IMR-90 (cell line): ENCODE results near the gene KNG1. TPM values are rescaled to one million over a fixed set of nuclear protein-coding genes. Genes with fewer than 3 reads are reported as not detected.

Experiments used
- ATAC-seq: fragments of 200-7000 bp; cut with Tn5 transposase; 2 replicates; pipeline ENCODE4 v1.9.1; 2020; ENCODE audit warnings: low read depth, mild to moderate bottlenecking, moderate library complexity
- BruUV-seq: library from RNA; stranded (reverse); fragments of 400-500 nt; replicated peaks from 2 replicates; lab custom pipeline; 2021; lab: Mats Ljungman, UMichigan
- CTCF ChIA-PET: fragments of 300-600 bp; formaldehyde crosslinking; extraction: SDS; loops from one replicate; lab custom pipeline; 2021; ENCODE audit warnings: antibody characterized with exemption; lab: Yijun Ruan, JAX
- POLR2A ChIA-PET: fragments of 300-600 bp; sonication (Branson Sonifier 250); formaldehyde crosslinking; loops from one replicate; lab custom pipeline; 2022; ENCODE audit warnings: antibody characterized with exemption; ENCODE audit not compliant: unreplicated experiment; lab: Charles Lee
- DNase-seq: peaks from one replicate; pipeline ENCODE4 v3.0.0; 2013
- H2AFZ ChIP-seq: replicated peaks from 2 replicates; pipeline ENCODE3; 2013; ENCODE audit warnings: low read length, mild to moderate bottlenecking; ENCODE audit not compliant: poor library complexity
- H2AK5ac ChIP-seq: 2 replicates; pipeline ENCODE4 v1.6.1; 2013; ENCODE audit warnings: low read depth, low read length, inconsistent platforms
- H2AK9ac ChIP-seq: replicated peaks from 2 replicates; pipeline ENCODE3; 2013; ENCODE audit warnings: mild to moderate bottlenecking, low read depth, low read length, moderate library complexity; ENCODE audit not compliant: poor library complexity
- H2BK120ac ChIP-seq: 2 replicates; pipeline ENCODE4 v1.6.1; 2013; ENCODE audit warnings: low read depth, low read length, inconsistent platforms
- H2BK15ac ChIP-seq: 3 replicates; pipeline ENCODE4 v1.6.1; 2013; ENCODE audit warnings: low read depth, low read length, inconsistent platforms
- H2BK20ac ChIP-seq: 2 replicates; pipeline ENCODE4 v1.6.1; 2013; ENCODE audit warnings: low read depth, mild to moderate bottlenecking, inconsistent platforms, low read length, moderate library complexity
- H2BK5ac ChIP-seq: 2 replicates; pipeline ENCODE4 v1.6.1; 2013; ENCODE audit warnings: mild to moderate bottlenecking, low read depth, low read length, inconsistent platforms; ENCODE audit not compliant: poor library complexity, severe bottlenecking
- H3K14ac ChIP-seq: replicated peaks from 2 replicates; pipeline ENCODE4 v1.6.1; 2013; ENCODE audit warnings: low read depth, low read length, inconsistent platforms
- H3K18ac ChIP-seq: 2 replicates; pipeline ENCODE4 v1.6.1; 2013; ENCODE audit warnings: low read depth, low read length, control low read depth
- H3K23ac ChIP-seq: 2 replicates; pipeline ENCODE4 v1.6.1; 2013; ENCODE audit warnings: low read depth, low read length, inconsistent platforms
- H3K27ac ChIP-seq: 2 replicates; pipeline ENCODE4 v1.5.1; 2013; ENCODE audit warnings: mild to moderate bottlenecking, control low read depth, low read length; ENCODE audit not compliant: insufficient read depth
- H3K27me3 ChIP-seq: 2 replicates; pipeline ENCODE4 v1.6.1; 2013; ENCODE audit warnings: low read length; ENCODE audit not compliant: control insufficient read depth, insufficient read depth
- H3K36me3 ChIP-seq: 2 replicates; pipeline ENCODE4 v1.6.1; 2013; ENCODE audit warnings: low read length, mixed read lengths; ENCODE audit not compliant: control insufficient read depth, insufficient read depth
- H3K4ac ChIP-seq: 2 replicates; pipeline ENCODE4 v1.6.1; 2013; ENCODE audit warnings: low read depth, low read length, inconsistent platforms
- H3K4me1 ChIP-seq: 2 replicates; pipeline ENCODE4 v1.6.1; 2013; ENCODE audit warnings: low read length, mixed read lengths; ENCODE audit not compliant: control insufficient read depth, insufficient read depth
- H3K4me2 ChIP-seq: 2 replicates; pipeline ENCODE4 v1.6.1; 2013; ENCODE audit warnings: low read depth, mild to moderate bottlenecking, control low read depth, low read length, moderate library complexity
- H3K4me3 ChIP-seq: 2 replicates; pipeline ENCODE4 v1.5.1; 2013; ENCODE audit warnings: low read depth, mild to moderate bottlenecking, control low read depth, low read length, moderate library complexity; ENCODE audit not compliant: insufficient read depth
- H3K56ac ChIP-seq: 2 replicates; pipeline ENCODE4 v1.6.1; 2013; ENCODE audit warnings: low read length, inconsistent platforms; ENCODE audit not compliant: insufficient read depth; ENCODE audit errors: extremely low read depth
- H3K79me1 ChIP-seq, 2 experiments: 2 replicates each; pipeline ENCODE4 v1.6.1; 2013; ENCODE audit warnings: low read length in 2 of 2, inconsistent platforms in 1 of 2, low read depth in 1 of 2
- H3K9ac ChIP-seq: 2 replicates; pipeline ENCODE4 v1.6.1; 2013; ENCODE audit warnings: low read depth, low read length, control low read depth
- H3K9me1 ChIP-seq: 2 replicates; pipeline ENCODE4 v1.6.1; 2013; ENCODE audit warnings: low read length, inconsistent platforms; ENCODE audit not compliant: insufficient read depth
- H3K9me3 ChIP-seq: 2 replicates; pipeline ENCODE4 v1.6.1; 2013; ENCODE audit warnings: low read length; ENCODE audit not compliant: control insufficient read depth, insufficient read depth
- H4K20me1 ChIP-seq: 2 replicates; pipeline ENCODE4 v1.6.1; 2013; ENCODE audit warnings: low read length, inconsistent platforms; ENCODE audit not compliant: insufficient read depth
- H4K5ac ChIP-seq: 2 replicates; pipeline ENCODE4 v1.6.1; 2013; ENCODE audit warnings: mild to moderate bottlenecking, low read depth, low read length, control low read depth
- H4K8ac ChIP-seq, 2 experiments: 2 replicates each; pipeline ENCODE4 v1.6.1; 2013; ENCODE audit warnings: low read depth in 2 of 2, low read length in 2 of 2, control low read depth in 1 of 2, inconsistent platforms in 1 of 2
- H4K91ac ChIP-seq: 2 replicates; pipeline ENCODE4 v1.6.1; 2013; ENCODE audit warnings: low read depth, low read length, inconsistent platforms; ENCODE audit not compliant: insufficient read depth
- BHLHE40 ChIP-seq: fragments of 150-350 bp; IDR thresholded peaks from 2 replicates; pipeline ENCODE4 v1.6.1; 2016; ENCODE audit warnings: mild to moderate bottlenecking, low read depth, low read length
- CHD1 ChIP-seq: IDR thresholded peaks from 2 replicates; pipeline ENCODE4 v1.6.1; 2012; ENCODE audit warnings: low read depth, low read length, improper control_type of control experiment
- FOS ChIP-seq: fragments of 150-350 bp; IDR thresholded peaks from 2 replicates; pipeline ENCODE4 v1.6.1; 2016; ENCODE audit warnings: low read depth, low read length
- MAFK ChIP-seq: IDR thresholded peaks from 2 replicates; pipeline ENCODE4 v1.6.1; 2012; ENCODE audit warnings: low read depth, low read length, improper control_type of control experiment
- MAZ ChIP-seq: IDR thresholded peaks from 2 replicates; pipeline ENCODE4 v1.6.1; 2012; ENCODE audit warnings: low read depth, mild to moderate bottlenecking, low read length, improper control_type of control experiment, moderate library complexity, borderline replicate concordance
- MXI1 ChIP-seq: IDR thresholded peaks from 2 replicates; pipeline ENCODE4 v1.6.1; 2012; ENCODE audit warnings: low read depth, mild to moderate bottlenecking, low read length, moderate library complexity, borderline replicate concordance
- NFE2L2 ChIP-seq: fragments of 150-350 bp; IDR thresholded peaks from 2 replicates; pipeline ENCODE4 v1.6.1; 2016; ENCODE audit warnings: low read depth, mild to moderate bottlenecking, low read length
- POLR2A ChIP-seq: IDR thresholded peaks from 2 replicates; pipeline ENCODE4 v1.6.1; 2012; ENCODE audit warnings: mild to moderate bottlenecking, low read depth, low read length
- RAD21 ChIP-seq: IDR thresholded peaks from 2 replicates; pipeline ENCODE4 v1.6.1; 2012; ENCODE audit warnings: low read length, improper control_type of control experiment
- RCOR1 ChIP-seq: IDR thresholded peaks from 2 replicates; pipeline ENCODE4 v1.6.1; 2012; ENCODE audit warnings: mild to moderate bottlenecking, low read length, improper control_type of control experiment; ENCODE audit not compliant: insufficient replicate concordance
- RFX5 ChIP-seq: IDR thresholded peaks from 2 replicates; pipeline ENCODE4 v1.8.0; 2012; ENCODE audit warnings: low read depth, mild to moderate bottlenecking, low read length, moderate library complexity
- SMC3 ChIP-seq: fragments of 150-350 bp; IDR thresholded peaks from 2 replicates; pipeline ENCODE4 v1.6.1; 2016; ENCODE audit warnings: low read depth, mild to moderate bottlenecking, antibody characterized with exemption, low read length, moderate library complexity
- WGBS, 2 experiments: methylation state at CpG; one replicate each; pipeline versions ENCODE4 v1.1.5 to v1.1.7; 2013; ENCODE audit warnings: missing lambda C conversion rate in 2 of 2; ENCODE audit not compliant: insufficient read length in 1 of 2; ENCODE audit errors: extremely low coverage in 2 of 2; 5-methylcytosine and 5-hydroxymethylcytosine counted together
- dilution Hi-C: fragments of 300-500 bp; cut with HindIII; formaldehyde crosslinking; loops from one replicate; pipeline ENCODE4 v1.14.3; 2018; ENCODE audit warnings: low sequenced_read_pairs; ENCODE audit not compliant: unreplicated experiment
- in situ Hi-C: fragments of 300-500 bp; cut with MboI; formaldehyde crosslinking; loops from 3 replicates; pipeline ENCODE4 v1.14.3; 2019; ENCODE audit warnings: low sequenced_read_pairs, inconsistent platforms, mixed read lengths
- intact Hi-C: fragments of 100-400 bp; cut with micrococcal nuclease; formaldehyde crosslinking; loops from 2 replicates; pipeline ENCODE4 v1.10.0; 2022
- polyA plus RNA-seq, 3 experiments: library from polyadenylated mRNA; depleted of rRNA; stranded (reverse); fragments of >200 nt; gene quantifications; 2 replicates each; pipeline ENCODE4 v1.2.3, GENCODE V29; 2012; ENCODE audit warnings: low replicate concordance in 1 of 3
- total RNA-seq: library from RNA; depleted of rRNA; stranded (reverse); fragments of >200 nt; gene quantifications from 2 replicates; pipeline ENCODE4 v1.2.3, GENCODE V29; 2012
- TF ChIP-seq, protein P1 (sequence below): fragments of 150-350 bp; IDR thresholded peaks from 2 replicates; pipeline ENCODE4 v1.6.1; 2017; ENCODE audit warnings: mild to moderate bottlenecking, antibody characterized with exemption, low read length, low read depth
- TF ChIP-seq, protein P2 (sequence below): fragments of 150-350 bp; IDR thresholded peaks from 2 replicates; pipeline ENCODE4 v1.6.1; 2016; ENCODE audit warnings: low read depth, mild to moderate bottlenecking, low read length, moderate library complexity, borderline replicate concordance
- TF ChIP-seq, protein P3 (sequence below): conservative IDR thresholded peaks from 2 replicates; pipeline ENCODE4 v1.5.1; 2012; ENCODE audit warnings: mild to moderate bottlenecking, low read depth, low read length, improper control_type of control experiment

The KNG1 gene
- total and polyA plus RNA-seq, 2 of the 4 experiments (the other 2 are of a cell fraction), result not detected

DNA sequence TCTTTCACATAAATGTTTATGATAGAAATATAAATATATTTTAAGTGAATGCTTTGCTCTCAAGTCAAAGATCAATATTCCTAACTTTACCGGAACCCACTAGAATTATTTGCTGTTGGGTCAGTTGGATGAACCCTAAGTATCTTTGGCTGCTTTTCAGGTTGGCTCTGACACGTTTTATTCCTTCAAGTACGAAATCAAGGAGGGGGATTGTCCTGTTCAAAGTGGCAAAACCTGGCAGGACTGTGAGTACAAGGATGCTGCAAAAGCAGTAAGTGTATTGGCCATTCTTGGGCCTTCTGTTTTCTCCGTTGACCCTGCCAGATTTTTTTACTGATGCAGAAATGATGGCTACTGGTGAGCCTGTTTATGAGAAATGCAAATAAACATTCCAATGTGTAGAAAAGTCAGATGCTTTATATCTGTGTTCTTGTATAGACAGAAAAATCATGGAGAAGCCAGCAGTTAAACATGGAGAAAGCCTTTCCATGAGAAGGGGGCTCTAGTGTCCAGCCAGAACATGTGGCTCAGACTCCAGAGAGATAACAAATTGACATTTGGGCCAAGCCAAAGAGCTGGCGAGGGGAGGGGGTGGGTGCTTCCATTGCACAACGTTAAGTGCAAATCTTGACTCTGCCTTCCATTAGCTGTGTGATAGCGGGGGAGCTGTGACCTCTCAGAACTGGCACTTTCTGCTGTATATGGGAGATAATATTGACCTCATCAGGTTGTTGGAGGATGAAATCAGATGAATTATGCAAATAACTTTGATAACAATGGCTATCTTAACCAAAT, 3.0 kb downstream of the KNG1 start:
- H3K27ac ChIP-seq, result no peak overlapping the region
- H3K4ac ChIP-seq, result no peak overlapping the region
- no peak overlapping the region for H3K4me3 ChIP-seq
- H4K8ac ChIP-seq, result no peak overlapping the region
- no peak overlapping the region for H2BK20ac ChIP-seq
- H3K9me1 ChIP-seq, result no peaks in the 10 kb centered on the region
- H4K91ac ChIP-seq, result no peak overlapping the region
- H2AFZ ChIP-seq, result no peak overlapping the region
- H3K14ac ChIP-seq, result no peak overlapping the region
- no peak overlapping the region for H3K4me2 ChIP-seq
- 0% methylated on average over 3 of the region's 7 CpGs; no CpG with 5 or more reads in 1 of the 2 experiments for WGBS, 2 experiments
- no peaks in the 10 kb centered on the region for H3K36me3 ChIP-seq
- no peak overlapping the region for H2BK5ac ChIP-seq
- no peaks in the 10 kb centered on the region for H3K79me1 ChIP-seq
- no peak overlapping the region for H3K56ac ChIP-seq
- H3K9me3 ChIP-seq, result no peaks in the 10 kb centered on the region
- no peak overlapping the region for H3K9ac ChIP-seq
- H3K23ac ChIP-seq, result no peak overlapping the region
- DNase-seq, result no peak
- H3K18ac ChIP-seq, result no peak overlapping the region
- dilution Hi-C loops (no loop called here), in situ Hi-C loops (no loop called here), intact Hi-C loops (no loop called here)
- H4K20me1 ChIP-seq, result no peaks in the 10 kb centered on the region
- no peak overlapping the region for H2AK9ac ChIP-seq
- POLR2A ChIA-PET, result no interaction called here
- no TSS peak for BruUV-seq
- ATAC-seq, result peak; percentile 59
- no peak overlapping the region for H2AK5ac ChIP-seq
- H4K5ac ChIP-seq, result no peak overlapping the region
- no peak overlapping the region for H2BK120ac ChIP-seq
- TF ChIP-seq NFE2L2, result no peak
- no peak for TF ChIP-seq SMC3
- TF ChIP-seq, protein P1, sequence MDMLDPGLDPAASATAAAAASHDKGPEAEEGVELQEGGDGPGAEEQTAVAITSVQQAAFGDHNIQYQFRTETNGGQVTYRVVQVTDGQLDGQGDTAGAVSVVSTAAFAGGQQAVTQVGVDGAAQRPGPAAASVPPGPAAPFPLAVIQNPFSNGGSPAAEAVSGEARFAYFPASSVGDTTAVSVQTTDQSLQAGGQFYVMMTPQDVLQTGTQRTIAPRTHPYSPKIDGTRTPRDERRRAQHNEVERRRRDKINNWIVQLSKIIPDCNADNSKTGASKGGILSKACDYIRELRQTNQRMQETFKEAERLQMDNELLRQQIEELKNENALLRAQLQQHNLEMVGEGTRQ, result no peak
- TF ChIP-seq, protein P2, sequence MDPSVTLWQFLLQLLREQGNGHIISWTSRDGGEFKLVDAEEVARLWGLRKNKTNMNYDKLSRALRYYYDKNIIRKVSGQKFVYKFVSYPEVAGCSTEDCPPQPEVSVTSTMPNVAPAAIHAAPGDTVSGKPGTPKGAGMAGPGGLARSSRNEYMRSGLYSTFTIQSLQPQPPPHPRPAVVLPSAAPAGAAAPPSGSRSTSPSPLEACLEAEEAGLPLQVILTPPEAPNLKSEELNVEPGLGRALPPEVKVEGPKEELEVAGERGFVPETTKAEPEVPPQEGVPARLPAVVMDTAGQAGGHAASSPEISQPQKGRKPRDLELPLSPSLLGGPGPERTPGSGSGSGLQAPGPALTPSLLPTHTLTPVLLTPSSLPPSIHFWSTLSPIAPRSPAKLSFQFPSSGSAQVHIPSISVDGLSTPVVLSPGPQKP, result no peak
- TF ChIP-seq RFX5, result no peak
- TF ChIP-seq CHD1, result no peak
- no peak for TF ChIP-seq RAD21
- TF ChIP-seq MAZ, result no peak
- TF ChIP-seq RCOR1, result no peak
- no peak for TF ChIP-seq MXI1
- TF ChIP-seq FOS, result no peak
- TF ChIP-seq, protein P3, sequence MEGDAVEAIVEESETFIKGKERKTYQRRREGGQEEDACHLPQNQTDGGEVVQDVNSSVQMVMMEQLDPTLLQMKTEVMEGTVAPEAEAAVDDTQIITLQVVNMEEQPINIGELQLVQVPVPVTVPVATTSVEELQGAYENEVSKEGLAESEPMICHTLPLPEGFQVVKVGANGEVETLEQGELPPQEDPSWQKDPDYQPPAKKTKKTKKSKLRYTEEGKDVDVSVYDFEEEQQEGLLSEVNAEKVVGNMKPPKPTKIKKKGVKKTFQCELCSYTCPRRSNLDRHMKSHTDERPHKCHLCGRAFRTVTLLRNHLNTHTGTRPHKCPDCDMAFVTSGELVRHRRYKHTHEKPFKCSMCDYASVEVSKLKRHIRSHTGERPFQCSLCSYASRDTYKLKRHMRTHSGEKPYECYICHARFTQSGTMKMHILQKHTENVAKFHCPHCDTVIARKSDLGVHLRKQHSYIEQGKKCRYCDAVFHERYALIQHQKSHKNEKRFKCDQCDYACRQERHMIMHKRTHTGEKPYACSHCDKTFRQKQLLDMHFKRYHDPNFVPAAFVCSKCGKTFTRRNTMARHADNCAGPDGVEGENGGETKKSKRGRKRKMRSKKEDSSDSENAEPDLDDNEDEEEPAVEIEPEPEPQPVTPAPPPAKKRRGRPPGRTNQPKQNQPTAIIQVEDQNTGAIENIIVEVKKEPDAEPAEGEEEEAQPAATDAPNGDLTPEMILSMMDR, result no peak
- no peak for TF ChIP-seq BHLHE40
- TF ChIP-seq MAFK, result no peak
- TF ChIP-seq POLR2A, result no peak
- no peak overlapping the region for H2BK15ac ChIP-seq
- CTCF ChIA-PET, result no interaction called here
- H3K4me1 ChIP-seq, result peaks cover 2% of the 10 kb centered on the region; the same call in 1 of the 2 replicates
- H3K27me3 ChIP-seq, result peaks cover 3% of the 10 kb centered on the region
